NCI-H2227 treated with DMSO at 0.1 percent for 48 hours (cell line): ENCODE results near the gene CYP24A1.

Experiments used
- DNase-seq: peaks from one replicate; lab custom pipeline; 2025; lab: John Stamatoyannopoulos, UW

Gene CYP24A1

DNA sequence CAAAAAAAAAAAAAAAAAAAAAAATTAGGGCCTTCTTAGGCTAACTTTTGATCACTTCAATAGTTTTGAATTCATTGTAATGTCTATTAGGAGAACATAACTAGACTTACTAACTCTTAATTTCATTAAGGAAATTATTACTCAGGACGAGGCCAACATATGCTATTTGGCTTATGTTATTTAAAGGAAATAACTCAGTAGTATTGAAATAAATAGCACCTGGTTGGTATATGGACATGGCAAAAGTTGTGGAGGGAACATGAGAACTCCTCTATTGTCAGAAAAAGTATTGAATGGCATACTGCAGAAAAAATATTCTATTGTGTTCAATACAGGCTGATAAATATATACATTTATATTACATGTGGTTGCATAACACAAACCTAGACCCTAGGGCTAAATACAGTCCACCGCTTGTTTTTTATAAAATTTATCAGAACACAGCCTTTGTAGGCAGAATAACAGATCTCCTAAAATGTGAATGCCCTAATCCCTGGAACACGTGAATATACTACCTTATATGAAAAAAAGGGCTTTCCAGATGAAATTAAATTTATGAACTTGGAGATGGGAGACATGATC lies 18.0 kb downstream of the CYP24A1 start:
- DNase-seq: no peak

DNA sequence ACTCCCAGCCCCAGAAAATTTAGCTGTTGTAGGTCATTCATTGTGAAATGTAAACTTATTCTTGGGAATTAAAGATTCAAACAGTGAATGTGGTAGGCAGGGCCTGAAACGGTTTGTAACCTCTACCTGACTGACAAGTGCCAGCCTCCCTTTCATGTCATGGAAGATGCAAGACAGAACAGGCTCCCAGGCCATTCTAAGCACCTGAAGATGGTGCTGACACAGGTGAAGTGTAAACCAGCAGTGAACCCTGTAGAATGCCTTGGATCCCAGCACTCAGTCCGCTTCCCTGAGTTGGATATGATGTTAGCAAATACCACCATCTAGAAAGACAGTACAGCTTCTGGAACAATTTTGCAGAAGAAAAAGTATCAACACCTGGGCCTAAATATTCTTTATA lies 19.3 kb downstream of the CYP24A1 start:
- DNase-seq: no peak

DNA sequence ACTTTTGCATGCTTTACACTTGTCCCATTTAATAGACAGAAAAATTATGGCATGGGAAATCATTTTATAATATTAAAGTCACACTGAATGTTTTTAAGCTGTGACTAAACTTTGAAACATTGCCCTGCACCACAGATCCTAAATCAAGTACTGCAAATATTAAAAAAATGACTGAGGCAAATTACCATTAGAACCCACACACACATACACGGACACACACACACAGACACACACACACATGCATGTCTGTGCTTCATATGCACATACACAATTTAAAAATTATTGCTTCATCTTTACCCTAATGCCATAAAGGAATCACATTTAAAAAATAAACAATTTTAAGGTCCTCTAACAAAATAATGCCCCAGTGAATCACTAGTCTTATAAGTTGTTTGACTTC lies 19.9 kb downstream of the CYP24A1 start:
- DNase-seq: no peak

DNA sequence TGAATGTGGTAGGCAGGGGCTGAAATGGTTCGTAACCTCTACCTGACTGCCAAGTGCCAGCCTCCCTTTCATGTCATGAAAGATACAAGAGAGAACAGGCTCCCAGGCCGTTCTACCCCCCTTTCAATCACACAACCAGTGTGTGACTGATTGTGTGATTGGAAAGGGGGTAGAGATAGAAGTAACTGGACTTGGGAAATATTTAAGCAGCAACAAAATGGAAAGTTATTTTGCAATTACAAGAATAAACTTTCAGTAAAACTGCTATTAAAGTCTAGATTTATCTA lies 20.8 kb downstream of the CYP24A1 start:
- no peak for DNase-seq

DNA sequence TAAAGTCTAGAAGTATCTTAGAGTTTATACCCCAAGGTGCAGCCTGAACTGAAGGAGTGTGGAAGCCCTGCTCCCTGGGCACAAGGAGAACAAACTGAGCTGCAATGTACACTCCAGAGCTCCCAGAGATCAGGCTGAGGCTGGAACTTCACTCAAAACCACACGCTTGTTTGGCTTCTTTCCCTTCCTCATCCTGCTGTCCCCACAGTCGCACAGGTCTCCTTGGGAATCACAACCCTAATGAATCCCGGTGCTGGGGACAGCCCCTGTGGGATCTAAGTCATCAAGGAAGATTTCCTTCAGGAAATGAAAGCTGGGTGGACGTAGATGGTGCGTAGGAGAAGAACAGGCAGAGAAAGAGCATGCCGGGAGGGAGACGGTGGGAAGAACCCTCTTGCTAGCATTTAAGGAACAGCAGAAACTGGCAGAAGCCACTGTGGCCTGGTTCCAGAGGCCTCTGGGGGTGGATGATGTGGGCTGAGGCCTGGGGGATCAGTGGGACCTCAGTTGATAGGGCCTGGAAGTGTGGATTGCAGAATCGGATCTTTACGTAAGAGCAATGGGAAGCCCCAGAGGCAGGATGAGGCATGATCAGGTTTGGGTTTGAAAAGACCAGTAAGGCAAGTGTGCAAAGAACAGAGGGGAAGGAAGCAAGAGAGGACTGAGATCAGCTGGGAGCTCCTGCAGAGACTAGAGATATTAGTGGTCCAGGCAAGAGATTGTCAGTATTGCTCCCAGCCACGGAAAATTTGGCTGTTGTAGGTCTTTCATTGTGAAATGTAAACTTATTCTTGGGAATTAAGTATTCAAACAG lies 21.4 kb downstream of the CYP24A1 start:
- no peak for DNase-seq

DNA sequence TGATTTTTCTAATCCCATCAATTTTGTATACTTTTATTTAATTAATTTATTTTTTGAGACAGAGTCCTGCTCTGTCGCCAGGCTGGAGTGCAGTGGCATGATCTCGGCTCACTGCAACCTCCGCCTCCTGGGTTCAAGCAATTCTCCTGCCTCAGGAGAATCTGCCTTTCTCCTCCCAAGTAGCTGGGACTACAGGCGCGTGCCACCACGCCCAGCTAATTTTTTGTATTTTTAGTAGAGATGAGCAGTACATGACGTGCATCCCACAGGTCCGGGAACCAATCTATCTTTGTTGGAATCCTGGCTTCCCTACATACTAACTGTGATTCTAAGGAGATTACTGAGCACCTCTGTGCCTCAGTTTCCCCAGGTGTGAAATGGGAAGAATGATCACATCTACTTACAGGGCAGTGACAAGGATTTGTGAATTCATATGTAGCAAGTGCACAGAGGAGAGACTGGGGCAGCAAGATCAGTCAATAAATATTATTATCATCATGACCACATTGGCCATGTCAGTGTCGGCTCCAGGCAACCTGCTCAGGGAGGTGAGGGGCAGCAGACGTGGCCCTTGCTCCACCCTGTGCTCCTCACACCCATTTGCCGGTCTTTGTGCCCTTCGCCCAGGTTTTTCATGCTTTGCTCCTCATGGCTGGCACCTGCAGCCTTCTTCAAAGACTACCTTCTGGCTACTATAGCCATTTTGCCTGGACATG lies 22.1 kb downstream of the CYP24A1 start:
- no peak for DNase-seq

DNA sequence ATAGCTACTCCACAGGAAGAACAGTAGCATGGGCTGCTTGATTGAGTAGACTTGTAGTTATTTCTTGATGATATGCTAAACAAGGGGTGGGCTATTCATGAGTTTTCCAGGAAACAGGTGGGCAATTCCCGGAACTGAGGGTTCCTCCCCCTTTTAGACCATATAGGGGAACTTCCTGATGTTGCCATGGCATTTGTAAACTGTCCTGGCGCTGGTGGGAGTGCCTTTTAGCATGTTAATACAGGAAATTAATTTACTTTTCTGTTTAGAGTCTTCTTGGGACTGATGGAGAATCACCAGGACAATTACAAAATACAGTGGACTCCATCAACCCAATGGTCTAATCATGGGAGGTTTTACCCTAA lies 22.7 kb downstream of the CYP24A1 start:
- no peak for DNase-seq

DNA sequence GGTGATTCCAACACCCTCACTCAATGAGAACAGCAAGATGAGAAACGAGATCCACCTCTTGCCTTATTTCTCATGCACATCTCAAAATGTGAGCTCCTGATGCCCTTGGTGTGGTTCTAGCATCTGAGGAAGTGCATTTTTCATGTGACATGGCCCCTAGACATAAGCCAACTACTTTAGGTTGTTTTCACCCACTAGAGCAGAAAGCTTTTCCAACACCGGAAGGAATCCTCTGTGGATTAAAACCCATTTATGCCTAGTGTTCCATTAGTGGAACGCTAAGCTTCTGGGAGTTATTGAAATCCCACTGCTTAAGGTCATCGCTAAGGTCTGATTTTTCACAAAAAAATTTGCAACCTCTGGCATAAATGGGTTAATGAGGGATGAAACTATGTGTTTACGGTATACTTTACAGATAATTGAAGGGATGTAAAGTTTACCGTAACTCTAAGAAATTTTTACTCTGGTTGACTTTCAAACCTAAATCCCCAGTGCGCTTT lies 24.0 kb downstream of the CYP24A1 start:
- DNase-seq: no peak

DNA sequence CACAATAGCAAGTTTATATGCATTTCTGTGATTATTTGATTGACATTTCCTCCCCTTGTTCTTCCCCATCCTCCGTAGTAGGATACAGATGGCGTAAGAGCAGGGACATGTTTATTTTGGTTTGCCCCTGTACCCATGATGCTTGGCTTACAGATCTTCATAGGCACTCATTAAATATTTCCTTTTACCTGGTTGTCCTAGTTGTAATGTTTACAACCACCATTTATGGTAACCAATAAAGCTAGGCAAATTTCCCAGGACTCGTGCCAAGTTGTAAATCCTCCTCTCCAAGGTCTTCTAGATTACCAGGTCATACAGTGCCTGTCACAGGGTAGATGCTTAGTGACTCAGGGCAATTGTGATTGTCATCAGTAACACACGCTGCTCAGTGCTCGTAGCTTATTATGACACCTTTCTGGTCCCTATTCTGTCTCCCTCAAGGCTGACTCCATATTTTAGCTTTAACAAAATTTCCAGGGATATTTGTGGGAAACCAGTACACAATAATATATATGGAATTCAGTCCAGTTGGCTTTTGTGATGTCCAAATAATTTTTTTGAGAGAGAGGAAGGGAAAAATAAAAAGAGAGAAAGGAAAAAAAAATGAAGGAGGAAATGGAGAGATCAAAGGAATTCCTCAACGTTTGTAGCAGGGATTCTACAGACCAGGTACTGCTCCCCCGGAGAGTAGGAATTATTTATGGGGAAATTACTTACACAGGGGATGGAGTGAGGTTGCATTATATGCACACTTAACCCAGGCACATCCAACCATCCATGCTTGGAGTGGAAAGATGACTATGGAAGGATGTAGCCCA lies 24.6 kb downstream of the CYP24A1 start:
- DNase-seq: no peak

DNA sequence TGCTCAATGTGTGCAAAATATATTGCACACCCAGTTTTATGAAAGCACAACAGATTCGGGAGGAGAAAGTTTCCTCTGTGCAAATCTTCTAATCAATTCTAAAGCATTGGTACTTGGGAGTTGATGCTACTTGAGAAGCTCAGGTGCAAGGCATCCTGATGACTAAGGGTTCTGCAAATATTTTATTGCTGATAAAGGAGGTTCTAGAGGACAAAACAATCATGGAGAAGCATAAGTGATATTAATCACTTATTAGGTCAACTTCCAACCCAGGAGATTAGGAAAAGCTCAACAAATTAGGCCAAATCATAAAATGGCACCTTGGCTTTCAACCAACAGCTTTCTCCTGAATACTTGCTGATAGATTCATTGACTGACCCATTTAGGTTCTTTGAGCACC lies 27.1 kb downstream of the CYP24A1 start:
- DNase-seq: no peak

DNA sequence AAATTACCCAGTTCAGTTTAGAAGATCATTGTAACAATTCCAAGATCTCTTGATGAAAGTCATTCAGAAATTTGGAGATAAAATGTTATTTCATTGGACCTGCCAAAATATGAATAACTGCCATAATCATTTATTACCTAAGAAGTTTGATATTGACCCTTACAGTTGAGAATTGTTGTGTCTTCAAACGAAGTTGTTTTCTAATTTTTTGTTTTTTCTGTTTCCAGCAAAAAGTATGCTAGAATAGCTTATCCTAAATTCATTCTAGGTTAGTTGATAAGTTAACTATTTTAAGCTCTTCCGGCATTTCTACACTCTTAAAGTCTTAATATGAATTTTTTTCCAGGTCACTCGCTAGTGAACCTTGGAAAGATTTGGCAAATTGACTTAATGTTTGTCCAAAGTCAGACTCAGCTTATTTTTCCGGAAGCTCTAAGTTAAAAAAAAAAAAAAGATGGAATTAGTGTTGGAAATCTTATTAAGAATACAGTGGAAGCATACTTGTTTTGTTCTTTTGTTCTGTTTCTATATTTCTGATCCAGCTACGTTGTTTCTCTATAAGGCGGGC lies 28.9 kb downstream of the CYP24A1 start:
- no peak for DNase-seq

DNA sequence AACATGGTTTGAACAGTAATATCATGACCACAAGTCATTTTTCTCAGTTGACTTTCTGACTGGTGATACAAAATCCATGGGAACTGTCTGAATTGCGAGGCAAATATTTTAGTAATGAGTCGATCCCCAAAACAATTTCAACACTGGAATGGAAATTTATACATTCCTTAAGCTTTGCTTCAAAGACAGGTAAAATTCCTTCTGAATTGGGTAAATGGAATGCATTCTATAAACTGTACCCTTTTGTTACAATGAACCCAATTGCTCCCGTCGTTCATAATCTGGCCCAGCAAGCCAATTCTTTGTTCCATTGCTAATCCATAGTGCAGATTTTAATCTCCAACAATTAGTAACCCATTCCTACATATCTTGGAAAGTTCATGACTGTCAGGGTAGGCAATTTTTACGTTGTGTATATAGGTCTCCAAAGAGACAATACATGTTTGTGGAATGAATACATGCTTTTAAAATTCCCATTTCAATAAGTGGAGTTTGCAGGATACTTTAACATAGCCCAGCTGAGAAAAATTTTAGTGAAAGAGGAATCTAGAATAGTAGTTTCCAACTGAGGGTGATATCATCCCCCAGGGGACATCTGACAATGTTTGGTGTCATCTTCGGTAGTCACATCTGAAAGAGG lies 32.7 kb downstream of the CYP24A1 start:
- DNase-seq: no peak

DNA sequence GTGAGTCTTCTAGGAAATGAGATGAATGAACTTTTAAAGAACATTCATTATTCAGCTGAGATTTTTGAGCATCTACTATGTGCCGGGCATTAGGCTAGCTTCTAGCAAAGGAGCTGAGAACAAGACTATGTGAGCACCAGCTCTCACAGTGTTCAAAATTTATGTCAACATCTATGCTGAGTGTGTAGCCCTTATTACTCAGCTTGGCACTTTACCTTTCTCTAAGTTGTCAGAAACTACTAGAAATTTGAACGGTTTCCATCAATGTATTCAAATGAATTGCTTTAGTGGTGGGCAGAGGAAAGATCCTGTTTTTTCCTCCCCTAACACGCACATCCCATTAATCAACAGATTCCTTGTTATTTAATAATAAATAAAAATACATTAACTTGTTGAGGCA lies 33.3 kb downstream of the CYP24A1 start:
- DNase-seq: no peak

DNA sequence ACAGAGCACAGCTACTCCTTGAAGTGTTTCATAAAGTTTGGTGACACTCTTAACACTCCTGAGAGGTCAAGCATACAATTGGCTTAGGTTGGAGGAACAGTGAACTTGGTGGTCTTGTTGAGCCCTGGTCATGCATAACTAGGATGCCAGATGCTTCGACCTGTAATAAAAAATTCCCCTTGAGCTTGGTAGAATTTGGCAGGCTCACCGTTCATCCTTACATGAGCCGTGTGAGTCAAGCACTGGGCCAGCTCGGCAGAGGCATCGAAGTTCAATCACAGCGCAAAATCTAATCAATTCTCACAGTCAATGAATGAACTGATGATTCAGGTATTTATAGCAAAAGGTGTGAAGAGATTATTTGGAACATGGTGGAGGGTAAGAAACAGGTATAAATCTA lies 33.7 kb downstream of the CYP24A1 start:
- DNase-seq: no peak

DNA sequence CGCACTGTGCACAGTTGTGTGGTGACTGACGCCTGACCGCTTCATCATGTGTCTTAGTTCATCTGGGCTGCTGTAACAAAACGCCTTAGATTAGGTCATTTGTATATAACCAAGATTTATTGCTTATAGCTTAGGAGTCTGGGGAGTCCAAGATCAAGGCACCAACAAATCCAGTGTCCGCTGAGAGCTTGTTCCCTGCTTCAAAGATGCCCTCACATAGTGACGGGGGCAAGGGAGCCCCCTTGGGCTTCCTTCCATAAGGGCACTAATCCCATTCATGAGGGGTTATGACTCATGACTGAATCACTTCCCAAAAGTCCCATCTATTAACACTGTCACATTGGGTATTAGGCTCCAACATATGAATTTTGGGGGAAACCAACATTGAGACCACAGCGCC lies 34.6 kb downstream of the CYP24A1 start:
- no peak for DNase-seq

DNA sequence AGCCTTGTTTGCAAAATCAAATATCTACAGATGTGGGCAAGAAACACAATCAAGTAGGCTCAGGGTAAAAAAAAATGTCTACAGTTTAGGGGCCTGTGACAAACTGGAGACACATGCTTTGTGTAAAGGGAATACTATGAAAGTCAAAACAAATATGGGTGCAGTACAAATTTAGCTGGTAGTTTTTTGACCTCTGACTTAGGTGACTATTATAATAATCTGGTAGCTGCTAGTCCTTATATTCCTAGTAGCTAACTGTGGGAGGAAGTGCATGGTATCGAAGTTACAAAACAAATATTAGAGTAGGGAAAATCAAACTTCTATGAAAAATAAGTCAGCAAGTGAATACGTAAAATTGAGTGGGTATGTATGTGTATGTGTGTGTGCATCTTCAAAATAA lies 35.4 kb downstream of the CYP24A1 start:
- DNase-seq: no peak

DNA sequence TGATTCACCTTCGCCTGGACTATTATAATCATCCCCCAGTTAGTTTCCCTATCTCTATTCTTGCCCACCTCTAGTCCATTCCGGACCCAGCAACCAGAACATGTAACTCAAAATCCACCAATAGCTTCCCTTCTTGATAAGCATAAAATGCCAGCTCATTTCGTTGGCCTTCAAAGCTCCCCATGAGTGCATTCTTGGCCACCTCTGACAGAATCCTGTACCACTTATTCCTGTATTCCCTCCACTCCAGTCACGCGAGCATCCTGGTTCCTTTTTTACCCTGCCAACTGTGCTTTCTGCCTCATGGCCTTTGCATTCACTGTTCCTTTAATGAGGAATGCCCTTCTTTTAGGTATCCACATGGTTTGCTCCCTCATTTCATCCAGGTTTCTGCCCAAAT lies 36.7 kb downstream of the CYP24A1 start:
- DNase-seq: no peak

DNA sequence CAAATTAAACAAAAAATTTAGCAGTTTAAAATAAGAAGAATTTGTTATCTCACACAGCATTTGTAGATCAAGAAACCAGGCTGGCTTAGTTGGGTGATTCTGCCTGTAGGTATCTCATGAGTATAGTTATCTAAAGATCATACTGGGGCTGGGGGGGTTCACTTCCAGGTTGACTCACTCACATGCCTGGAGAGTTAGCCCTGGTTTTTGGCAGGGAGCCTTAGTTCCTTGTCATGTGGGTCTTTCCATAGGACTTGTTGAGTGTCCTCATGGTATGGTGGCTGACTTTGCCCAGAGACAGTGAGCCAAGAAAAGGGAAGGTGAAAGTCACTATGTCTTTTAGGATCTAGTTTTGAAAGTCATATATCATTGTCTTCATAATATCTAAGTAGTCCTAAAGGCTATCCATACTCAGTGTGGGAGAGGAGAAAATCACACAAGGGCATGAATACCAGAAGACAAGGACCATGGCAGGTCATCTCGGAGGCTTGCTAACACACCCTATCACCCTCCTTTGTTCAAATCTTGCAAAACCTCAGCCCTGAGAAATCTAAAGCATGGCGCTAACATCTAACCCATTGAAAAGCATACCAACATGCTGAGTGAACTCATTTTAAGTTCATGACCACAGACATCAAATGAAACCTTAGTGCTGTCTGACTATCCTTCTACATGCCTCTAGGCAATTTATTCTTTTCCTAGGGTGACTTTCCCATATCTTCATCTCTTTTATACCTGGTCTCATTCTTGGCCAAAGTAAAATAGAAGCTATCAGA lies 39.2 kb downstream of the CYP24A1 start:
- no peak for DNase-seq

DNA sequence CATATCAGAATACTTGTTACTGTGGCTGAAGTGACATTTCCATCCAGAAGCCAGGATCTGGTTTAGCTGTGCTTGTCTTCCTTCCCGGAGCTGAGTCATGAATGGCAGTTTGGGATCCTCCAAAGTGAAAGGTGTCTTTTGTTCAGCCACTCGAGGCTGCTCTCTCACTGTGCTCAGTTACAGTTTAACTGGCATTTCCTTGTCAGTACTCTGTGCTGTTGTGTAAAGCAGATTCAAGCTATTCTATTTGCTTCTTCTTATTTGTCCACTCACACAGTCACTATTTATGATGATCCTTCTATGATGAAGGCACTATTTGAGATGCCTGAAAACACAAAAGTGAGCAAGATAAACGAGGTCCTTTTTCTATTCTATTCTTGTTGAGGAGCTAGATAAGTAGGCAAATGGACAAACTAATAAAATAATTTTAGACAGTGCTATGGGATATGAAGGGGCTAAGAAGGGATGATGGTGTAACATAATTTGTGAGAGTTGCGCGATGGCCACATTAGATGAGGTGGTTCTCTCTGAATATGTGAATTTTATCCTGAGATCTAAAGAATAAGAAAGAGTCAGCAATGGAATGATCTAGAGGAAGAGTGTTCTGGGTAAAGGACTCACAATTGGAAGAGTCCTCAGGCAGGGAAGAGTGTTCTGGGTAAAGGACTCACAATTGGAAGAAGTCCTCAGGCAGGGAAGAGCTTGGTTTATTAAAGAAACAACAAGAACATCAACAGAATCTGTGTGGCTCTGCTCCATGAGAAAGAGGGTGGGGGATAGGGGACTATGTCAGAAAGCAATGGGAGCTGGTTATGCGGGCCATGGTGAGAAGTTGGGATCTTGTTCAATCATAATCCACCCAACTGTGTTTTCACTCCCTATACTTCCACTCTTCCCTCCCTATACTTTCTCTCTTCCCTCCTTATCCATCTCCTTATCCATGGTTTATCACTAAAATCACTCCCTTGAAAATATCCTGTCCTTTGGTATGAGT lies 40.1 kb downstream of the CYP24A1 start:
- DNase-seq: no peak
